ENCODE data around the gene STXBP6. TPM values are rescaled to one million over a fixed set of nuclear protein-coding genes. Genes with fewer than 3 reads are reported as not detected.

STXBP6 gene
- total and polyA plus RNA-seq, 2 of the 13 experiments (the other 11 are each of a cell fraction or from before 2014, with no cell fraction given) = 35.3 to 42.8 TPM

- Histone ChIP-seq H2AFZ (ENCODE audit: low read length) (no peak overlapping the region), H3K4me1 (ENCODE audit: insufficient read depth, low read length) (peaks cover 11% of the 10 kb centered on the region), H3K9me3 (ENCODE audit: low read length) (no peaks in the 10 kb centered on the region), H3K4me2 (ENCODE audit: low read depth, low read length) (no peak overlapping the region), H3K9ac (ENCODE audit: insufficient read depth, low read depth, low read length) (no peak overlapping the region), H3K4me3 (replicated peaks in 1 of 3; ENCODE audit: insufficient read depth in 1 of 3, low read depth in 2 of 3, low read length in 3 of 3) (no peak overlapping the region), H4K20me1 (ENCODE audit: insufficient read depth, low read length) (no peaks in the 10 kb centered on the region), H3K27ac (ENCODE audit: extremely low read length, insufficient read depth, low read length) (no peak overlapping the region), H3K36me3 (replicated peaks in 1 of 2; ENCODE audit: control insufficient read depth in 1 of 2, insufficient read depth in 2 of 2, low read length in 2 of 2) (no peaks in the 10 kb centered on the region), H3K27me3 (ENCODE audit: control insufficient read depth in 1 of 2, insufficient read depth in 2 of 2, low read length in 2 of 2) (no peaks in the 10 kb centered on the region), H3K79me2 (ENCODE audit: insufficient read depth, low read length) (no peaks in the 10 kb centered on the region)
- FAIRE-seq = no peak
- TF ChIP-seq FOSL2 (CRISPR knock-in tag; IDR thresholded peaks at IDR 0.05) (0 out of 2 replicates have a peak, but pooled peaks have one; percentile 16), ZNF256 (CRISPR knock-in tag; conservative IDR thresholded peaks at IDR 0.05) (no peak)
- DNase-seq (ENCODE audit: low spot score) = no peak
- WGBS (ENCODE audit: low lambda C conversion rate) = 58% methylated on average over 1 of the region's 1 CpG
- ChIA-PET CTCF (ENCODE audit: low intra/inter-chr PET ratio, low total read pairs) (no interaction called here), POLR2A (no interaction called here)
- intact Hi-C loops (cut with micrococcal nuclease; ENCODE audit: unreplicated experiment) = no loop called here
- no TSS peak for BruUV-seq (replicated peaks)
- no peak for ATAC-seq
- in situ Hi-C loops (cut with HindIII; ENCODE audit: extremely low pct_ligation_motif_present, low pct_unique_long_range_greater_than_20kb) = no loop called here
These were observed 128.0 kb downstream of the STXBP6 start for GRCh38 chr14:24921903-24922302.

- 71% methylated on average over 4 of the region's 4 CpGs for WGBS (ENCODE audit: low lambda C conversion rate)
- CTCF ChIA-PET (ENCODE audit: low intra/inter-chr PET ratio, low total read pairs) = no interaction called here
- intact Hi-C loops (cut with micrococcal nuclease; ENCODE audit: unreplicated experiment) = no loop called here
- Histone ChIP-seq H3K27ac (ENCODE audit: extremely low read length, insufficient read depth, low read length) (no peak overlapping the region), H3K79me2 (ENCODE audit: insufficient read depth, low read length) (no peaks in the 10 kb centered on the region), H3K4me1 (ENCODE audit: insufficient read depth, low read length) (peaks cover 20% of the 10 kb centered on the region), H3K9me3 (ENCODE audit: low read length) (no peaks in the 10 kb centered on the region), H3K27me3 (ENCODE audit: control insufficient read depth in 1 of 2, insufficient read depth in 2 of 2, low read length in 2 of 2) (no peaks in the 10 kb centered on the region), H3K4me2 (ENCODE audit: low read depth, low read length) (no peak overlapping the region), H3K36me3 (replicated peaks in 1 of 2; ENCODE audit: control insufficient read depth in 1 of 2, insufficient read depth in 2 of 2, low read length in 2 of 2) (no peaks in the 10 kb centered on the region), H4K20me1 (ENCODE audit: insufficient read depth, low read length) (no peaks in the 10 kb centered on the region), H2AFZ (ENCODE audit: low read length) (no peak overlapping the region), H3K9ac (ENCODE audit: insufficient read depth, low read depth, low read length) (no peak overlapping the region), H3K4me3 (replicated peaks in 1 of 3; ENCODE audit: insufficient read depth in 1 of 3, low read depth in 2 of 3, low read length in 3 of 3) (no peak overlapping the region)
- no peak for TF ChIP-seq TBX3 (IDR thresholded peaks at IDR 0.05; ENCODE audit: borderline replicate concordance)
- no peak for TF ChIP-seq YY1 (IDR thresholded peaks at IDR 0.05; ENCODE audit: insufficient read depth, insufficient replicate concordance, low read depth, low read length)
- TF ChIP-seq, protein P1, sequence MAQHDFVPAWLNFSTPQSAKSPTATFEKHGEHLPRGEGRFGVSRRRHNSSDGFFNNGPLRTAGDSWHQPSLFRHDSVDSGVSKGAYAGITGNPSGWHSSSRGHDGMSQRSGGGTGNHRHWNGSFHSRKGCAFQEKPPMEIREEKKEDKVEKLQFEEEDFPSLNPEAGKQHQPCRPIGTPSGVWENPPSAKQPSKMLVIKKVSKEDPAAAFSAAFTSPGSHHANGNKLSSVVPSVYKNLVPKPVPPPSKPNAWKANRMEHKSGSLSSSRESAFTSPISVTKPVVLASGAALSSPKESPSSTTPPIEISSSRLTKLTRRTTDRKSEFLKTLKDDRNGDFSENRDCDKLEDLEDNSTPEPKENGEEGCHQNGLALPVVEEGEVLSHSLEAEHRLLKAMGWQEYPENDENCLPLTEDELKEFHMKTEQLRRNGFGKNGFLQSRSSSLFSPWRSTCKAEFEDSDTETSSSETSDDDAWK (CRISPR knock-in tag; IDR thresholded peaks at IDR 0.05) = no peak
- TF ChIP-seq, protein P2, sequence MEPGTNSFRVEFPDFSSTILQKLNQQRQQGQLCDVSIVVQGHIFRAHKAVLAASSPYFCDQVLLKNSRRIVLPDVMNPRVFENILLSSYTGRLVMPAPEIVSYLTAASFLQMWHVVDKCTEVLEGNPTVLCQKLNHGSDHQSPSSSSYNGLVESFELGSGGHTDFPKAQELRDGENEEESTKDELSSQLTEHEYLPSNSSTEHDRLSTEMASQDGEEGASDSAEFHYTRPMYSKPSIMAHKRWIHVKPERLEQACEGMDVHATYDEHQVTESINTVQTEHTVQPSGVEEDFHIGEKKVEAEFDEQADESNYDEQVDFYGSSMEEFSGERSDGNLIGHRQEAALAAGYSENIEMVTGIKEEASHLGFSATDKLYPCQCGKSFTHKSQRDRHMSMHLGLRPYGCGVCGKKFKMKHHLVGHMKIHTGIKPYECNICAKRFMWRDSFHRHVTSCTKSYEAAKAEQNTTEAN (CRISPR knock-in tag; conservative IDR thresholded peaks at IDR 0.05) = no peak
- no peak for TF ChIP-seq CREB1 (IDR thresholded peaks at IDR 0.05)
- no peak for TF ChIP-seq CREB1 (CRISPR knock-in tag; IDR thresholded peaks at IDR 0.05)
- TF ChIP-seq ZNF33A (CRISPR knock-in tag; IDR thresholded peaks at IDR 0.05; ENCODE audit: borderline replicate concordance) = no peak
- TF ChIP-seq TRAFD1 (CRISPR knock-in tag; IDR thresholded peaks at IDR 0.05; ENCODE audit: borderline replicate concordance) = no peak
- no peak for TF ChIP-seq ZKSCAN8 (CRISPR knock-in tag; IDR thresholded peaks at IDR 0.05; ENCODE audit: borderline replicate concordance)
- no peak for TF ChIP-seq SMARCC2 (IDR thresholded peaks at IDR 0.05)
- FAIRE-seq (no peak), ATAC-seq (no peak), DNase-seq (ENCODE audit: low spot score) (no peak)
- POLR2A ChIA-PET = no interaction called here
- in situ Hi-C loops (cut with HindIII; ENCODE audit: extremely low pct_ligation_motif_present, low pct_unique_long_range_greater_than_20kb) = no loop called here
- no TSS peak for BruUV-seq (replicated peaks)
These were observed 129.5 kb downstream of the STXBP6 start for GRCh38 chr14:24920265-24921075.

All from HepG2 (cell line).